Liver (tissue), 9 donors: ENCODE data around the gene CHID1. TPM values are rescaled to one million over a fixed set of nuclear protein-coding genes. Genes with fewer than 3 reads are reported as not detected.

Source experiments
- DNase-seq: peaks from one replicate; pipeline ENCODE4 v3.0.0-alpha.2; 2017; ENCODE audit warnings: low spot score
- H3K27ac ChIP-seq, 2 donors: one replicate each; pipeline ENCODE4 v1.7.0; 2013; ENCODE audit warnings: inconsistent platforms in 2 of 2, low read length in 2 of 2, control low read depth in 1 of 2, low read depth in 1 of 2, mild to moderate bottlenecking in 1 of 2
- H3K27me3 ChIP-seq, 4 donors: one replicate each; pipeline versions ENCODE4 v1.6.1 to v1.7.0; 2013; ENCODE audit warnings: low read length in 3 of 4, inconsistent platforms in 1 of 4, mild to moderate bottlenecking in 1 of 4, moderate library complexity in 1 of 4; ENCODE audit not compliant: control insufficient read depth in 4 of 4, insufficient read depth in 4 of 4
- H3K36me3 ChIP-seq, 4 donors: one replicate each; pipeline versions ENCODE4 v1.6.1 to v1.7.0; 2013; ENCODE audit warnings: low read length in 3 of 4, mild to moderate bottlenecking in 3 of 4, low read depth in 1 of 4, moderate library complexity in 1 of 4; ENCODE audit not compliant: control insufficient read depth in 4 of 4, insufficient read depth in 3 of 4
- H3K4me1 ChIP-seq, 4 donors: one replicate each; pipeline versions ENCODE4 v1.6.1 to v1.7.0; 2013; ENCODE audit warnings: low read length in 3 of 4, mild to moderate bottlenecking in 3 of 4, moderate library complexity in 1 of 4; ENCODE audit not compliant: control insufficient read depth in 4 of 4, insufficient read depth in 4 of 4
- H3K4me3 ChIP-seq, 3 donors: one replicate each; pipeline versions ENCODE4 v1.6.1 to v1.7.0; 2013; ENCODE audit warnings: low read length in 3 of 3, control low read depth in 1 of 3, low read depth in 1 of 3, mild to moderate bottlenecking in 1 of 3
- H3K9ac ChIP-seq, 2 donors: one replicate each; pipeline ENCODE4 v1.7.0; 2013; ENCODE audit warnings: low read length in 2 of 2, mild to moderate bottlenecking in 2 of 2, moderate library complexity in 2 of 2, control low read depth in 1 of 2, low read depth in 1 of 2
- H3K9me3 ChIP-seq, 4 donors: one replicate each; pipeline versions ENCODE4 v1.6.1 to v1.7.0; 2013; ENCODE audit warnings: low read length in 3 of 4; ENCODE audit not compliant: control insufficient read depth in 4 of 4
- ATF3 ChIP-seq: IDR thresholded peaks from 2 replicates; pipeline ENCODE4 v1.6.1; 2016; ENCODE audit warnings: antibody characterized with exemption
- CTCF ChIP-seq: fragments of 150-350 bp; IDR thresholded peaks from 2 replicates; pipeline ENCODE4 v1.5.1; 2017; ENCODE audit warnings: improper control_type of control experiment, low read depth, low read length; ENCODE audit not compliant: missing input control
- EGR1 ChIP-seq, 2 donors: IDR thresholded peaks; 2 replicates each; pipeline ENCODE4 v1.6.1; 2016 to 2018; ENCODE audit warnings: antibody characterized with exemption in 2 of 2, low read depth in 2 of 2
- FOXA1 ChIP-seq: IDR thresholded peaks from 2 replicates; pipeline ENCODE4 v1.6.1; 2016; ENCODE audit warnings: antibody characterized with exemption
- FOXA2 ChIP-seq: IDR thresholded peaks from 2 replicates; pipeline ENCODE4 v1.6.1; 2016; ENCODE audit warnings: antibody characterized with exemption
- GABPA ChIP-seq, 2 donors: IDR thresholded peaks in 1 of 2; conservative IDR thresholded peaks in 1 of 2; 2 replicates each; pipeline ENCODE4 v1.6.1; 2016; ENCODE audit warnings: antibody characterized with exemption in 2 of 2, mild to moderate bottlenecking in 1 of 2, moderate library complexity in 1 of 2
- HNF4A ChIP-seq, 2 donors: conservative IDR thresholded peaks; 2 replicates each; pipeline ENCODE4 v1.6.1; 2016; ENCODE audit warnings: antibody characterized with exemption in 2 of 2, mild to moderate bottlenecking in 2 of 2
- HNF4G ChIP-seq: IDR thresholded peaks from 2 replicates; pipeline ENCODE4 v1.6.1; 2016; ENCODE audit warnings: antibody characterized with exemption
- JUND ChIP-seq, 2 donors: IDR thresholded peaks; 2 replicates each; pipeline ENCODE4 v1.6.1; 2016; ENCODE audit warnings: antibody characterized with exemption in 2 of 2
- MAX ChIP-seq: IDR thresholded peaks from 2 replicates; pipeline ENCODE4 v1.6.1; 2016; ENCODE audit warnings: antibody characterized with exemption
- RAD21 ChIP-seq, 2 donors: IDR thresholded peaks; 2 replicates each; pipeline ENCODE4 v1.6.1; 2016; ENCODE audit warnings: antibody characterized with exemption in 2 of 2, mild to moderate bottlenecking in 2 of 2
- RXRA ChIP-seq, 2 donors: IDR thresholded peaks; 2 replicates each; pipeline ENCODE4 v1.6.1; 2017 to 2018; ENCODE audit warnings: antibody characterized with exemption in 2 of 2, mild to moderate bottlenecking in 1 of 2
- SP1 ChIP-seq: IDR thresholded peaks from 2 replicates; pipeline ENCODE4 v1.6.1; 2018; ENCODE audit warnings: antibody characterized with exemption, mild to moderate bottlenecking
- TAF1 ChIP-seq: conservative IDR thresholded peaks from 2 replicates; pipeline ENCODE4 v1.6.1; 2016; ENCODE audit warnings: antibody characterized with exemption, mild to moderate bottlenecking
- YY1 ChIP-seq: IDR thresholded peaks from 2 replicates; pipeline ENCODE4 v1.6.1; 2016; ENCODE audit warnings: antibody characterized with exemption, mild to moderate bottlenecking
- ZBTB33 ChIP-seq: IDR thresholded peaks from 2 replicates; pipeline ENCODE4 v1.6.1; 2016; ENCODE audit warnings: antibody characterized with exemption
- WGBS: extraction: QIAGEN DNeasy Blood & Tissue Kit; methylation state at CpG from one replicate; pipeline ENCODE4 v1.1.7; 2013; 5-methylcytosine and 5-hydroxymethylcytosine counted together
- polyA plus RNA-seq, 2 donors: library from polyadenylated mRNA; stranded (reverse) in 1 of 2; unstranded in 1 of 2; fragments of 200-250 nt in 1 of 2; fragments of >200 nt in 1 of 2; fragmentation: Nextera tagmentation in 1 of 2; extraction: Ambion mirVana in 1 of 2; gene quantifications; one replicate each; pipeline versions ENCODE4 v1.2.1 to v1.2.3, GENCODE V29; 2013 to 2015
- total RNA-seq, 2 donors: library from RNA; depleted of rRNA; stranded (reverse); fragments of >200 nt; gene quantifications; one replicate each; pipeline ENCODE4 v1.2.3, GENCODE V29; 2014
- donor health status: healthy.
- donor health status: healthy.
- donor health status: healthy.
- donor health status: healthy.
- donor health status: healthy.

Gene CHID1
- total and polyA plus RNA-seq, 4 donors = 39.5 to 68.8 (median 59.1) TPM

GRCh38 chr11:905952-906351 lies 4.7 kb downstream of the CHID1 start:
- Histone ChIP-seq H3K27ac (no peak overlapping the region), H3K9ac (no peak overlapping the region), H3K9me3 (no peaks in the 10 kb centered on the region), H3K4me3 (no peak overlapping the region), H3K4me1 (peaks cover 0 to 17% (median 11%) of the 10 kb centered on the region in 4 donors), H3K27me3 (no peaks in the 10 kb centered on the region), H3K36me3 (peaks cover 14 to 37% (median 26%) of the 10 kb centered on the region in 4 donors)
- DNase-seq = no peak
- WGBS = 93% methylated on average over 7 of the region's 7 CpGs
- TF ChIP-seq HNF4A (conservative IDR thresholded peaks at IDR 0.05) (no peak), YY1 (no peak), FOXA1 (no peak), HNF4G (no peak), RAD21 (IDR thresholded peaks at IDR 0.05) (no peak), TAF1 (no peak), FOXA2 (no peak)

GRCh38 chr11:904380-904779 lies 6.2 kb downstream of the CHID1 start:
- Histone ChIP-seq H3K9me3 (no peaks in the 10 kb centered on the region), H3K4me3 (no peak overlapping the region), H3K36me3 (peaks cover 21 to 53% (median 35%) of the 10 kb centered on the region in 4 donors), H3K27ac (no peak overlapping the region), H3K27me3 (no peaks in the 10 kb centered on the region), H3K4me1 (peaks cover 0 to 6% (median 3%) of the 10 kb centered on the region in 4 donors), H3K9ac (no peak overlapping the region)
- no peak for DNase-seq
- no peak for TF ChIP-seq ATF3
- no peak for TF ChIP-seq FOXA1
- TF ChIP-seq YY1 = no peak
- no peak for TF ChIP-seq SP1
- no peak for TF ChIP-seq HNF4A (conservative IDR thresholded peaks at IDR 0.05)
- no peak for TF ChIP-seq CTCF
- TF ChIP-seq MAX = no peak
- TF ChIP-seq ZBTB33 = no peak
- TF ChIP-seq EGR1 (IDR thresholded peaks at IDR 0.05; ENCODE audit: low read depth in 2 of 2) = no peak
- TF ChIP-seq RAD21 (IDR thresholded peaks at IDR 0.05) = no peak
- TF ChIP-seq RXRA (IDR thresholded peaks at IDR 0.05) = no peak
- TF ChIP-seq GABPA (IDR thresholded peaks at IDR 0.05 in 1 of 2, conservative IDR thresholded peaks at IDR 0.05 in 1 of 2) = no peak
- TF ChIP-seq FOXA2 = no peak
- no peak for TF ChIP-seq JUND (IDR thresholded peaks at IDR 0.05)
- WGBS = 96% methylated on average over 7 of the region's 7 CpGs
